HepG2 (cell line): ENCODE results near the gene CADPS2. TPM values are rescaled to one million over a fixed set of nuclear protein-coding genes. Genes with fewer than 3 reads are reported as not detected.

Experiments
- ATAC-seq: fragments of 200-7000 bp; cut with Tn5 transposase; 3 replicates; pipeline ENCODE4 v1.9.1; 2020; ENCODE audit warnings: mild to moderate bottlenecking, moderate library complexity
- BruUV-seq: library from RNA; stranded (reverse); fragments of 400-500 nt; replicated peaks from 2 replicates; lab custom pipeline; 2021; lab: Mats Ljungman, UMichigan
- CTCF ChIA-PET: fragments of 300-600 bp; formaldehyde crosslinking; extraction: SDS; loops from one replicate; lab custom pipeline; 2021; ENCODE audit warnings: low total read pairs, inconsistent platforms, low intra/inter-chr PET ratio; lab: Yijun Ruan, JAX
- POLR2A ChIA-PET: fragments of 350-600 bp; sonication (Branson Sonifier 250); formaldehyde crosslinking; loops from one replicate; lab custom pipeline; 2020; ENCODE audit warnings: antibody characterized with exemption, inconsistent platforms; lab: Yijun Ruan, JAX
- DNase-seq: peaks from one replicate; pipeline ENCODE4 v3.0.0-alpha.2; 2015; ENCODE audit warnings: low spot score
- FAIRE-seq: peaks from 3 replicates; lab custom pipeline; 2011; peaks lifted over from hg19 to GRCh38; lab: Jason Lieb, UNC
- H2AFZ ChIP-seq: one replicate; pipeline ENCODE4 v1.6.1; 2011; ENCODE audit warnings: low read length, inconsistent platforms
- H3K27ac ChIP-seq: fragments of 300-600 bp; 3 replicates; pipeline ENCODE4 v1.8.0; 2011; ENCODE audit warnings: mixed run types, mild to moderate bottlenecking, mixed read lengths, low read length, inconsistent platforms; ENCODE audit not compliant: insufficient read depth; ENCODE audit errors: extremely low read length
- H3K27me3 ChIP-seq, 2 experiments: fragments of 200-600 bp in 1 of 2; 2 replicates in 1 of 2; 3 replicates in 1 of 2; pipeline versions ENCODE4 v1.6.0 to v1.8.0; 2011; ENCODE audit warnings: low read length in 2 of 2, mild to moderate bottlenecking in 2 of 2, moderate library complexity in 2 of 2, inconsistent platforms in 1 of 2; ENCODE audit not compliant: insufficient read depth in 2 of 2, control insufficient read depth in 1 of 2
- H3K36me3 ChIP-seq, 2 experiments: fragments of 200-600 bp in 1 of 2; replicated peaks in 1 of 2; 2 replicates in 1 of 2; 3 replicates in 1 of 2; pipeline versions ENCODE4 v1.5.1 to v1.8.0; 2011; ENCODE audit warnings: low read length in 2 of 2, inconsistent platforms in 1 of 2; ENCODE audit not compliant: insufficient read depth in 2 of 2, control insufficient read depth in 1 of 2
- H3K4me1 ChIP-seq: 2 replicates; pipeline ENCODE4 v1.5.1; 2012; ENCODE audit warnings: low read length, inconsistent platforms; ENCODE audit not compliant: insufficient read depth
- H3K4me2 ChIP-seq: 2 replicates; pipeline ENCODE4 v1.6.0; 2011; ENCODE audit warnings: low read depth, low read length, inconsistent platforms
- H3K4me3 ChIP-seq, 3 experiments: fragments of 200-600 bp in 1 of 3; sonication (generic), shearing (Covaris generic) in 1 of 3; replicated peaks in 1 of 3; 2 replicates each; pipeline ENCODE4 v1.5.1; 2011 to 2016; ENCODE audit warnings: low read length in 3 of 3, inconsistent platforms in 2 of 3, low read depth in 2 of 3, mild to moderate bottlenecking in 2 of 3, control low read depth in 1 of 3, mixed read lengths in 1 of 3; ENCODE audit not compliant: insufficient read depth in 1 of 3
- H3K79me2 ChIP-seq: one replicate; pipeline ENCODE4 v1.6.1; 2011; ENCODE audit warnings: low read length, inconsistent platforms; ENCODE audit not compliant: insufficient read depth
- H3K9ac ChIP-seq: 2 replicates; pipeline ENCODE4 v1.6.0; 2011; ENCODE audit warnings: mild to moderate bottlenecking, low read depth, low read length, inconsistent platforms; ENCODE audit not compliant: insufficient read depth
- H3K9me3 ChIP-seq: 2 replicates; pipeline ENCODE4 v1.5.1; 2012; ENCODE audit warnings: mild to moderate bottlenecking, low read length
- H4K20me1 ChIP-seq: 2 replicates; pipeline ENCODE4 v1.6.0; 2011; ENCODE audit warnings: inconsistent platforms, mild to moderate bottlenecking, low read length, moderate library complexity; ENCODE audit not compliant: insufficient read depth
- SMAD9 ChIP-seq: sonication (generic); formaldehyde crosslinking; IDR thresholded peaks from 2 replicates; pipeline ENCODE4 v1.5.1; 2020; ENCODE audit warnings: mild to moderate bottlenecking, missing genetic modification reagents
- ZMYM4 ChIP-seq: sonication (generic); formaldehyde crosslinking; IDR thresholded peaks from 2 replicates; pipeline ENCODE4 v1.8.1; 2023; ENCODE audit warnings: mild to moderate bottlenecking, missing genetic modification reagents
- ZNF367 ChIP-seq: sonication (generic); formaldehyde crosslinking; IDR thresholded peaks from 2 replicates; pipeline ENCODE4 v1.4.0; 2020; ENCODE audit warnings: missing genetic modification reagents, borderline replicate concordance
- WGBS: methylation state at CpG from one replicate; pipeline ENCODE4 v1.1.6; 2017; ENCODE audit warnings: low lambda C conversion rate; 5-methylcytosine and 5-hydroxymethylcytosine counted together
- in situ Hi-C: cut with HindIII; loops from 2 replicates; pipeline ENCODE4 v1.10.0; 2017; ENCODE audit warnings: low pct_unique_long_range_greater_than_20kb; ENCODE audit not compliant: extremely low pct_ligation_motif_present
- intact Hi-C: fragments of 100-400 bp; cut with micrococcal nuclease; formaldehyde crosslinking; loops from one replicate; pipeline ENCODE4 v1.10.0; 2022; ENCODE audit not compliant: unreplicated experiment
- polyA plus RNA-seq, 8 experiments: library from polyadenylated mRNA; depleted of rRNA in 3 of 8; stranded (reverse) in 7 of 8; unstranded in 1 of 8; fragments of >200 nt; fragmentation: Illumina TruSeq in 4 of 8; extraction: Trizol in 4 of 8; gene quantifications; 2 replicates each; pipeline versions ENCODE4 v1.2.1 to v1.2.3, GENCODE V29; 2011 to 2016; ENCODE audit warnings: low read depth in 4 of 8, missing spikeins in 1 of 8, mixed read lengths in 1 of 8; ENCODE audit not compliant: insufficient read depth in 1 of 8
- total RNA-seq, 5 experiments: library from RNA; depleted of rRNA; stranded (reverse); fragments of >200 nt; fragmentation: Illumina TruSeq; extraction: Trizol; gene quantifications; 2 replicates each; pipeline ENCODE4 v1.2.3, GENCODE V29; 2016; ENCODE audit warnings: low read depth in 1 of 5
- TF ChIP-seq, protein P1 (sequence below): sonication (generic); formaldehyde crosslinking; IDR thresholded peaks from 2 replicates; pipeline ENCODE4 v1.5.0; 2020; ENCODE audit warnings: missing genetic modification reagents
- TF ChIP-seq, protein P2 (sequence below): IDR thresholded peaks from 2 replicates; pipeline ENCODE4 v1.6.1; 2016; ENCODE audit warnings: missing compliant biosample characterization, missing genetic modification reagents, borderline replicate concordance
- TF ChIP-seq, protein P3 (sequence below): sonication (generic); formaldehyde crosslinking; IDR thresholded peaks from 2 replicates; pipeline ENCODE4 v1.4.0; 2020; ENCODE audit warnings: missing genetic modification reagents

The CADPS2 gene
- total and polyA plus RNA-seq, 2 of the 13 experiments (the other 11 are each of a cell fraction or from before 2014, with no cell fraction given), result 17.6 to 43.8 TPM

DNA sequence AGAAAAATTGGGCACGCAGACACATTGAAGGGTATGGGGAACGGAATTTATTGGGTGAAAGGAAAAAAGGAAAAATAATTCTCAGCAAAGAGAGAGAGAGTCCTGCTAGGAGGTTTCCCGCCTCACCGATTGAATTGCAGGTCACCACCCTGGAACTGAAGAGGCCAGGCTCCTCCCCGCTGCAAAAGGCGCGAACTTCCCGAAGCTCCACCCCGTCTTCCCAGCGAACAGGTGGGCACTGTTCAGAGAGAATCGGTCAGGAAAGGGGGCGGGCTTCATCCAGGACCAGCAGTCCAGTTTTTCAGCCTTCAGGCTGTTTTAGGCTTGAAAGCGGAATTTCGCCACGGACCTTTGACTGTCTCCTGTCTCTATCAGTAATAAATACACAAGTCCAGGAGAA lies 27.3 kb upstream of the CADPS2 start:
- Histone ChIP-seq H3K27ac (no peak overlapping the region), H2AFZ (no peak overlapping the region), H3K9ac (no peak overlapping the region), H3K9me3 (no peaks in the 10 kb centered on the region), H3K4me1 (no peaks in the 10 kb centered on the region), H3K27me3 (no peaks in the 10 kb centered on the region), H3K36me3 (no peaks in the 10 kb centered on the region), H3K79me2 (no peaks in the 10 kb centered on the region), H3K4me2 (peak overlapping the region; percentile 53)
- 28% methylated on average over 12 of the region's 15 CpGs for WGBS
- intact Hi-C loops, result no loop called here
- peak; percentile 11 for DNase-seq
- no TSS peak for BruUV-seq
- ChIA-PET CTCF (no interaction called here), POLR2A (no interaction called here)
- TF ChIP-seq ZMYM4 (CRISPR knock-in tag) (0 out of 2 replicates have a peak, but pooled peaks have one; percentile 22), SMAD9 (CRISPR knock-in tag) (no peak), ZNF367 (CRISPR knock-in tag) (no peak)
- TF ChIP-seq, protein P1, sequence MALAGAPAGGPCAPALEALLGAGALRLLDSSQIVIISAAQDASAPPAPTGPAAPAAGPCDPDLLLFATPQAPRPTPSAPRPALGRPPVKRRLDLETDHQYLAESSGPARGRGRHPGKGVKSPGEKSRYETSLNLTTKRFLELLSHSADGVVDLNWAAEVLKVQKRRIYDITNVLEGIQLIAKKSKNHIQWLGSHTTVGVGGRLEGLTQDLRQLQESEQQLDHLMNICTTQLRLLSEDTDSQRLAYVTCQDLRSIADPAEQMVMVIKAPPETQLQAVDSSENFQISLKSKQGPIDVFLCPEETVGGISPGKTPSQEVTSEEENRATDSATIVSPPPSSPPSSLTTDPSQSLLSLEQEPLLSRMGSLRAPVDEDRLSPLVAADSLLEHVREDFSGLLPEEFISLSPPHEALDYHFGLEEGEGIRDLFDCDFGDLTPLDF (CRISPR knock-in tag), result peak; percentile 56; the same call in 1 of the 2 replicates
- TF ChIP-seq, protein P2, sequence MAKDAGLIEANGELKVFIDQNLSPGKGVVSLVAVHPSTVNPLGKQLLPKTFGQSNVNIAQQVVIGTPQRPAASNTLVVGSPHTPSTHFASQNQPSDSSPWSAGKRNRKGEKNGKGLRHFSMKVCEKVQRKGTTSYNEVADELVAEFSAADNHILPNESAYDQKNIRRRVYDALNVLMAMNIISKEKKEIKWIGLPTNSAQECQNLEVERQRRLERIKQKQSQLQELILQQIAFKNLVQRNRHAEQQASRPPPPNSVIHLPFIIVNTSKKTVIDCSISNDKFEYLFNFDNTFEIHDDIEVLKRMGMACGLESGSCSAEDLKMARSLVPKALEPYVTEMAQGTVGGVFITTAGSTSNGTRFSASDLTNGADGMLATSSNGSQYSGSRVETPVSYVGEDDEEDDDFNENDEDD (CRISPR knock-in tag), result peak; percentile 76; the same call in 1 of the 2 replicates
- TF ChIP-seq, protein P3, sequence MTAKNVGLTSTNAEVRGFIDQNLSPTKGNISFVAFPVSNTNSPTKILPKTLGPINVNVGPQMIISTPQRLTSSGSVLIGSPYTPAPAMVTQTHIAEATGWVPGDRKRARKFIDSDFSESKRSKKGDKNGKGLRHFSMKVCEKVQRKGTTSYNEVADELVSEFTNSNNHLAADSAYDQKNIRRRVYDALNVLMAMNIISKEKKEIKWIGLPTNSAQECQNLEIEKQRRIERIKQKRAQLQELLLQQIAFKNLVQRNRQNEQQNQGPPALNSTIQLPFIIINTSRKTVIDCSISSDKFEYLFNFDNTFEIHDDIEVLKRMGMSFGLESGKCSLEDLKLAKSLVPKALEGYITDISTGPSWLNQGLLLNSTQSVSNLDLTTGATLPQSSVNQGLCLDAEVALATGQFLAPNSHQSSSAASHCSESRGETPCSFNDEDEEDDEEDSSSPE (CRISPR knock-in tag), result peak; percentile 81
- TF ChIP-seq, all 625 proteins: peak for 4
- Histone ChIP-seq H3K4me3 (peak overlapping the region; percentile 1 to 31 (median 15); a peak in 2 of 6 replicates), H4K20me1 (no peaks in the 10 kb centered on the region)
- FAIRE-seq (no peak), ATAC-seq (peak; percentile 86)
- in situ Hi-C loops, result no loop called here
